ENCODE results near the gene CTSZ. TPM values are rescaled to one million over a fixed set of nuclear protein-coding genes. Genes with fewer than 3 reads are reported as not detected.

CTSZ gene
- total RNA-seq, 4 donors from 2014 or later = 25.2 to 58.7 (median 51.9) TPM

DNA sequence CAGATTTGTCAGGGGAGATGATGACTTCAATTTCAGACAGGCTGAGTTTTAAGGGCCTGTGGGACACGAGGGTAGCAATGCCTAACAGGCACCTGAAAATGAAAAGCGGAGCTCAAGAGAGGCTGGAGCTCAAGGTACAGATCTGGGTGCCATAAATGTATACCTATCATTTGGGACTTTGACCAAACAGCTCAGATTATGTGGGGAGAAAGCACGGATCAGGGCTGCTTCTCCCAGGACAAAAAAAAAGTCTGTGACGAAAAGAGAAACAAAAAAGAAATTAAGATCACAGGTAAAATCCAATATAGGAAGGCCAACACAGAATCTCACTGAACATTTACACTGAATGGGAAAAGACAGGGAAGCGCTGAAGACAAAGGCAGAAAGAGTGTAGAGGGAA lies 33.6 kb upstream of the CTSZ start:
- peaks cover 28 to 30% of the 10 kb centered on the region in 2 donors for H3K4me1 ChIP-seq
- no peaks in the 10 kb centered on the region for H3K9me3 ChIP-seq
- TF ChIP-seq, protein P1, sequence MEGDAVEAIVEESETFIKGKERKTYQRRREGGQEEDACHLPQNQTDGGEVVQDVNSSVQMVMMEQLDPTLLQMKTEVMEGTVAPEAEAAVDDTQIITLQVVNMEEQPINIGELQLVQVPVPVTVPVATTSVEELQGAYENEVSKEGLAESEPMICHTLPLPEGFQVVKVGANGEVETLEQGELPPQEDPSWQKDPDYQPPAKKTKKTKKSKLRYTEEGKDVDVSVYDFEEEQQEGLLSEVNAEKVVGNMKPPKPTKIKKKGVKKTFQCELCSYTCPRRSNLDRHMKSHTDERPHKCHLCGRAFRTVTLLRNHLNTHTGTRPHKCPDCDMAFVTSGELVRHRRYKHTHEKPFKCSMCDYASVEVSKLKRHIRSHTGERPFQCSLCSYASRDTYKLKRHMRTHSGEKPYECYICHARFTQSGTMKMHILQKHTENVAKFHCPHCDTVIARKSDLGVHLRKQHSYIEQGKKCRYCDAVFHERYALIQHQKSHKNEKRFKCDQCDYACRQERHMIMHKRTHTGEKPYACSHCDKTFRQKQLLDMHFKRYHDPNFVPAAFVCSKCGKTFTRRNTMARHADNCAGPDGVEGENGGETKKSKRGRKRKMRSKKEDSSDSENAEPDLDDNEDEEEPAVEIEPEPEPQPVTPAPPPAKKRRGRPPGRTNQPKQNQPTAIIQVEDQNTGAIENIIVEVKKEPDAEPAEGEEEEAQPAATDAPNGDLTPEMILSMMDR (IDR thresholded peaks at IDR 0.05 in 4 of 5, conservative IDR thresholded peaks at IDR 0.05 in 1 of 5) = no peak
- TF ChIP-seq POLR2A (IDR thresholded peaks at IDR 0.05) = no peak
- peaks cover 0 to 28% of the 10 kb centered on the region in 2 donors for H3K36me3 ChIP-seq
- intact Hi-C loops (cut with DNase I; ENCODE audit: low total_unique reads) (loop anchor here (5.0 to 10.0 kb wide), 3 partner anchors 168 to 636 kb away; partner anchors contain the start of gene NPEPL1), in situ Hi-C loops (cut with MboI; ENCODE audit: low sequenced_read_pairs in 4 of 4) (loop anchor here in 1 of 4 donors (10.0 to 25.0 kb wide), 2 partner anchors 156 to 353 kb away; partner anchors contain the start of gene NPEPL1)
- no peak for ATAC-seq
- H3K4me3 ChIP-seq = no peak overlapping the region
- no peaks in the 10 kb centered on the region for H3K27me3 ChIP-seq
- H3K27ac ChIP-seq = no peak overlapping the region
- no peak for DNase-seq

DNA sequence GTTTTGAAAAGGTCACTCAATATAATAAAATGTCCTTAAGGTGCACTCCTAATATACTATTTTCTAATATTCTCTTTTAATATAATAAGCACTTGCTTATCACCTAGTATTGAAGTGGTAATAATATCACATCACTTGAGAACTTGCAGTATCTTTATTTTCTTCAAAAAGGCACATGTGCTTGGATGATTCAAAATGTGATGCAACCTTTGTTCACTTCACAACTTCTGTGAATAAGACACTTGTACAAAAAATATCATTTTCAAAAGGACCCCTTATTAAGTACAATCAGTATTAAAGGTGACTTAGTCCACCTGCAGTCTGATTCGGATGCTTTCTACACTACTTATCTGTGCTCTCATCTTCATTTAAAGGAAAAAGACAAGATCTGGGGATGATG lies 32.2 kb upstream of the CTSZ start:
- H3K9me3 ChIP-seq = no peaks in the 10 kb centered on the region
- in situ Hi-C loops (cut with MboI; ENCODE audit: low sequenced_read_pairs in 4 of 4) = loop anchor here in 3 of 4 donors (5.0 to 25.0 kb wide), 3 partner anchors 54 to 352 kb away; partner anchors contain the start of genes NELFCD (in 3 of the 3) and NPEPL1 (in 1 of the 3)
- H3K4me1 ChIP-seq = peaks cover 28 to 30% of the 10 kb centered on the region in 2 donors
- intact Hi-C loops (cut with DNase I; ENCODE audit: low total_unique reads) = no loop called here
- DNase-seq = no peak
- ATAC-seq = no peak
- H3K36me3 ChIP-seq = peaks cover 0 to 38% of the 10 kb centered on the region in 2 donors
- H3K27ac ChIP-seq = no peak overlapping the region
- H3K27me3 ChIP-seq = no peaks in the 10 kb centered on the region
- no peak overlapping the region for H3K4me3 ChIP-seq
- no peak for TF ChIP-seq POLR2A (IDR thresholded peaks at IDR 0.05)
- TF ChIP-seq, protein P1 (IDR thresholded peaks at IDR 0.05 in 4 of 5, conservative IDR thresholded peaks at IDR 0.05 in 1 of 5) = no peak

DNA sequence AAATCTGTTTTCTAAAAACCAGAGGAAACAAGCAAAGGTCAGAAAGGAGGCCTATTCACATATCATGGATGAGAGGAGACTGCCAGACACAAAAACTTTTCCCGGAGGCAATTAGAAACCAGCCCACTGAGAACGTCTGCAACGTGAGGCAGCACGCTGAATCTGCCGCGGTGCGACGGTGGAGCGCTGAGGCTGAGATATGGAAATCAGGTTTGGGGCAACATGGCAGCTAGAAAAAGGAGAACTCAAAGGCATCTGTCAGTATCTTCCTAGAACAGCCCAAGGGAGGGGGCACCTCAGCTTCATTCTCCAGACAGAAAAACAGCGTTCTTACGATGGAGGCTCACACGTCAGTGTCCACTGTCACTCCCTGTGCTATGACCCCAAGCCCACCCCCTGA lies 30.3 kb upstream of the CTSZ start:
- Histone ChIP-seq H3K4me3 (no peak overlapping the region), H3K4me1 (peaks cover 32 to 33% of the 10 kb centered on the region in 2 donors), H3K27ac (no peak overlapping the region), H3K27me3 (no peaks in the 10 kb centered on the region), H3K36me3 (peaks cover 0 to 38% of the 10 kb centered on the region in 2 donors), H3K9me3 (no peaks in the 10 kb centered on the region)
- TF ChIP-seq, protein P1 (IDR thresholded peaks at IDR 0.05 in 4 of 5, conservative IDR thresholded peaks at IDR 0.05 in 1 of 5) = no peak
- no peak for TF ChIP-seq POLR2A (IDR thresholded peaks at IDR 0.05)
- DNase-seq = no peak
- in situ Hi-C loops (cut with MboI; ENCODE audit: low sequenced_read_pairs in 4 of 4) (loop anchor here in 3 of 4 donors (5.0 to 25.0 kb wide), 3 partner anchors 53 to 350 kb away; partner anchors contain the start of genes NELFCD (in 3 of the 3) and NPEPL1 (in 1 of the 3)), intact Hi-C loops (cut with DNase I; ENCODE audit: low total_unique reads) (no loop called here)
- ATAC-seq = no peak

DNA sequence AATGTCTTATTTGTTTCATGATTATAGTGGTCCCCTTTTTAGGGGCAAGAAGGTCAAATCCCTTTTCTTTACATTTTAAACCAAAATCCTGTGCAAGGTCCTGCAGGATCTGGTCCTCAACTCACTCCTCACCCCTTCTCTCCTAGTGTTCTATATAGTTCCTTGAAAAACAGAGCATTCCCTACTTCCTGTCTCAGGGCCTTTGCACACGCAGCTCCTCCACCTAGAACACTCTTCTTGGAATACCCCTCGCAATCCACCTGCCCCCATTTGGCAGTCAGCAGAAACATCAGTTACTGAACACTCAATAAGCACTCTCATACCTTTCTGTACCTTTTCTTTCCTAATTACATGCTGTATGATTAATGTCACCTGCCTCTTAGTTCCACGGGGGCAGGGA lies 28.3 kb upstream of the CTSZ start:
- intact Hi-C loops (cut with DNase I; ENCODE audit: low total_unique reads) (no loop called here), in situ Hi-C loops (cut with MboI; ENCODE audit: low sequenced_read_pairs in 4 of 4) (loop anchor here in 3 of 4 donors (5.0 to 25.0 kb wide), 3 partner anchors 51 to 348 kb away; partner anchors contain the start of genes NELFCD (in 3 of the 3) and NPEPL1 (in 1 of the 3))
- Histone ChIP-seq H3K27ac (no peak overlapping the region), H3K4me1 (peaks cover 31 to 32% of the 10 kb centered on the region in 2 donors), H3K9me3 (no peaks in the 10 kb centered on the region), H3K4me3 (no peak overlapping the region), H3K36me3 (peaks cover 0 to 39% of the 10 kb centered on the region in 2 donors), H3K27me3 (no peaks in the 10 kb centered on the region)
- DNase-seq (no peak), ATAC-seq (no peak)
- TF ChIP-seq, protein P1 (IDR thresholded peaks at IDR 0.05 in 4 of 5, conservative IDR thresholded peaks at IDR 0.05 in 1 of 5) = no peak
- no peak for TF ChIP-seq POLR2A (IDR thresholded peaks at IDR 0.05)

Data from gastrocnemius medialis (tissue), 4 donors.